Neural cell (in vitro differentiated cells): ENCODE results near the gene ZNF514.

ENCODE experiments used
- CTCF ChIP-seq: fragments of 450-650 bp; IDR thresholded peaks from 2 replicates; pipeline ENCODE4 v1.5.1; 2014; ENCODE audit warnings: antibody characterized with exemption, mild to moderate bottlenecking, moderate library complexity; ENCODE audit not compliant: poor library complexity, severe bottlenecking
- EP300 ChIP-seq: fragments of 450-650 bp; conservative IDR thresholded peaks from 2 replicates; pipeline ENCODE4 v1.6.1; 2014; ENCODE audit warnings: antibody characterized with exemption, mild to moderate bottlenecking, moderate library complexity; ENCODE audit not compliant: poor library complexity, severe bottlenecking
- EZH2 ChIP-seq: fragments of 200-600, 300-800 bp; shearing (Covaris generic), sonication (generic); IDR thresholded peaks from 2 replicates; pipeline ENCODE4 v1.6.1; 2014; ENCODE audit warnings: antibody characterized with exemption, low read length, borderline replicate concordance, mild to moderate bottlenecking; ENCODE audit not compliant: insufficient read depth, poor library complexity, severe bottlenecking
- MXI1 ChIP-seq: fragments of 450-650 bp; conservative IDR thresholded peaks from 2 replicates; pipeline ENCODE4 v1.6.1; 2014; ENCODE audit warnings: antibody characterized with exemption, mild to moderate bottlenecking; ENCODE audit not compliant: poor library complexity, severe bottlenecking
- POLR2AphosphoS5 ChIP-seq: IDR thresholded peaks from 2 replicates; pipeline ENCODE4 v1.6.1; 2012
- RAD21 ChIP-seq: fragments of 450-650 bp; conservative IDR thresholded peaks from 2 replicates; pipeline ENCODE4 v1.6.1; 2014; ENCODE audit warnings: antibody characterized with exemption, mild to moderate bottlenecking, moderate library complexity
- SMC3 ChIP-seq: fragments of 450-650 bp; conservative IDR thresholded peaks from 2 replicates; pipeline ENCODE4 v1.6.1; 2014; ENCODE audit warnings: antibody characterized with exemption, mild to moderate bottlenecking, moderate library complexity; ENCODE audit not compliant: poor library complexity
- TAF1 ChIP-seq: IDR thresholded peaks from 2 replicates; pipeline ENCODE4 v1.6.1; 2012; ENCODE audit warnings: low read depth
- TF ChIP-seq, protein P1 (sequence below): IDR thresholded peaks from 2 replicates; pipeline ENCODE4 v1.6.1; 2012; ENCODE audit warnings: borderline replicate concordance

- no peak for TF ChIP-seq EP300
- no peak for TF ChIP-seq EZH2
- TF ChIP-seq CTCF, result no peak
- no peak for TF ChIP-seq POLR2AphosphoS5
- TF ChIP-seq, protein P1, sequence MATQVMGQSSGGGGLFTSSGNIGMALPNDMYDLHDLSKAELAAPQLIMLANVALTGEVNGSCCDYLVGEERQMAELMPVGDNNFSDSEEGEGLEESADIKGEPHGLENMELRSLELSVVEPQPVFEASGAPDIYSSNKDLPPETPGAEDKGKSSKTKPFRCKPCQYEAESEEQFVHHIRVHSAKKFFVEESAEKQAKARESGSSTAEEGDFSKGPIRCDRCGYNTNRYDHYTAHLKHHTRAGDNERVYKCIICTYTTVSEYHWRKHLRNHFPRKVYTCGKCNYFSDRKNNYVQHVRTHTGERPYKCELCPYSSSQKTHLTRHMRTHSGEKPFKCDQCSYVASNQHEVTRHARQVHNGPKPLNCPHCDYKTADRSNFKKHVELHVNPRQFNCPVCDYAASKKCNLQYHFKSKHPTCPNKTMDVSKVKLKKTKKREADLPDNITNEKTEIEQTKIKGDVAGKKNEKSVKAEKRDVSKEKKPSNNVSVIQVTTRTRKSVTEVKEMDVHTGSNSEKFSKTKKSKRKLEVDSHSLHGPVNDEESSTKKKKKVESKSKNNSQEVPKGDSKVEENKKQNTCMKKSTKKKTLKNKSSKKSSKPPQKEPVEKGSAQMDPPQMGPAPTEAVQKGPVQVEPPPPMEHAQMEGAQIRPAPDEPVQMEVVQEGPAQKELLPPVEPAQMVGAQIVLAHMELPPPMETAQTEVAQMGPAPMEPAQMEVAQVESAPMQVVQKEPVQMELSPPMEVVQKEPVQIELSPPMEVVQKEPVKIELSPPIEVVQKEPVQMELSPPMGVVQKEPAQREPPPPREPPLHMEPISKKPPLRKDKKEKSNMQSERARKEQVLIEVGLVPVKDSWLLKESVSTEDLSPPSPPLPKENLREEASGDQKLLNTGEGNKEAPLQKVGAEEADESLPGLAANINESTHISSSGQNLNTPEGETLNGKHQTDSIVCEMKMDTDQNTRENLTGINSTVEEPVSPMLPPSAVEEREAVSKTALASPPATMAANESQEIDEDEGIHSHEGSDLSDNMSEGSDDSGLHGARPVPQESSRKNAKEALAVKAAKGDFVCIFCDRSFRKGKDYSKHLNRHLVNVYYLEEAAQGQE, result no peak
- no peak for TF ChIP-seq MXI1
- TF ChIP-seq SMC3, result no peak
- no peak for TF ChIP-seq RAD21
- TF ChIP-seq TAF1, result no peak
These were observed 46.2 kb downstream of the ZNF514 start for GRCh38 chr2:95113464-95113863.
